Astrocyte of the spinal cord (primary cell): Measurements from ENCODE around the gene CHPT1.
"Not testable (repeated sequence)": the region's sequence is repeated elsewhere in the genome, so short reads cannot be mapped to it uniquely, and the experiment has no call there.

Experiments used
- DNase-seq: peaks from one replicate; pipeline ENCODE4 v3.0.0; 2011; ENCODE audit warnings: low read depth, low spot score
- H3K4me3 ChIP-seq: 2 replicates; pipeline ENCODE4 v1.5.1; 2011; ENCODE audit warnings: low read depth, mild to moderate bottlenecking, low read length, moderate library complexity
- in situ Hi-C: cut with HindIII; loops from 2 replicates; pipeline ENCODE4 v1.10.0; 2017; ENCODE audit warnings: low sequenced_read_pairs
- TF ChIP-seq, protein P1 (sequence below): IDR thresholded peaks from 2 replicates; pipeline ENCODE4 v1.5.1; 2012; ENCODE audit warnings: low read depth, mild to moderate bottlenecking, low read length, inconsistent platforms

Gene CHPT1

DNA sequence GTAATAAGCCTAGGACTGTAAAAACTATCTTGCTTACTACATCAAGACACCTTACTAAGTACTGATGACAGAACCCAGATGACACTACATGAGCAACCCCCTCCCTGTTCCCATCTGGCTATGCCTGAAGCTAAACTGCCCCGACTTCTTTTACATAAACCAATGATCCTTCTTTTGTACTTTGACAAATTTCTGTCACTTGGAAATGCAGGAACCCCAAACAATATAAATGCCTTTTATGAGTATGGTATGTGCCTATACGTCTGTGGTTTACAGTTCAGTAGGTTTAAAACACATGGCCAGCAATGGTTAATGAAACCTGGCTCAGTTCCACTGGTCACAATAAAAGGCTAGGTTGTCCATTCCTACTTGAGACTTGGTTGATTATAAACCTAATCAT is 35.7 kb downstream of the CHPT1 start:
- no peak for DNase-seq
- TF ChIP-seq, protein P1, sequence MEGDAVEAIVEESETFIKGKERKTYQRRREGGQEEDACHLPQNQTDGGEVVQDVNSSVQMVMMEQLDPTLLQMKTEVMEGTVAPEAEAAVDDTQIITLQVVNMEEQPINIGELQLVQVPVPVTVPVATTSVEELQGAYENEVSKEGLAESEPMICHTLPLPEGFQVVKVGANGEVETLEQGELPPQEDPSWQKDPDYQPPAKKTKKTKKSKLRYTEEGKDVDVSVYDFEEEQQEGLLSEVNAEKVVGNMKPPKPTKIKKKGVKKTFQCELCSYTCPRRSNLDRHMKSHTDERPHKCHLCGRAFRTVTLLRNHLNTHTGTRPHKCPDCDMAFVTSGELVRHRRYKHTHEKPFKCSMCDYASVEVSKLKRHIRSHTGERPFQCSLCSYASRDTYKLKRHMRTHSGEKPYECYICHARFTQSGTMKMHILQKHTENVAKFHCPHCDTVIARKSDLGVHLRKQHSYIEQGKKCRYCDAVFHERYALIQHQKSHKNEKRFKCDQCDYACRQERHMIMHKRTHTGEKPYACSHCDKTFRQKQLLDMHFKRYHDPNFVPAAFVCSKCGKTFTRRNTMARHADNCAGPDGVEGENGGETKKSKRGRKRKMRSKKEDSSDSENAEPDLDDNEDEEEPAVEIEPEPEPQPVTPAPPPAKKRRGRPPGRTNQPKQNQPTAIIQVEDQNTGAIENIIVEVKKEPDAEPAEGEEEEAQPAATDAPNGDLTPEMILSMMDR, result no peak
- in situ Hi-C loops, result no loop called here
- no peak overlapping the region for H3K4me3 ChIP-seq

DNA sequence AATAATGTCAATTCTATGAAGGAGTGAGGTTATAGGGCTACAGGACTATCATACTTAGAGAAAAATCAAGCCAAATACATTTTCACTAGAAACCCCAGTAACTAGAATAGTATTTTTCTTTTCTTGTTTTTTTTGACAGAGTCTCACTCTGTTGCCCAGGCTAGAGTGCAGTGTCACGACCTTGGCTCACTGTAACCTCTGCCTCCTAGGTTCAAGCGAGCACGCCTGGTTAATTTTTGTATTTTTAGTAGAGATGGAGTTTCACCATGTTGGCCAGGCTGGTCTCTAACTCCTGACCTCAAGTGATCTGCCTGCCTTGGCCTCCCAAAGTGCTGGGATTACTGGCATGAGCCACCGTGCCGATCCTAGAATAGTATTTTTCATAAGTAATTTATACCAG is 37.0 kb downstream of the CHPT1 start:
- H3K4me3 ChIP-seq, DNase-seq, in situ Hi-C loops: not testable (repeated sequence)

DNA sequence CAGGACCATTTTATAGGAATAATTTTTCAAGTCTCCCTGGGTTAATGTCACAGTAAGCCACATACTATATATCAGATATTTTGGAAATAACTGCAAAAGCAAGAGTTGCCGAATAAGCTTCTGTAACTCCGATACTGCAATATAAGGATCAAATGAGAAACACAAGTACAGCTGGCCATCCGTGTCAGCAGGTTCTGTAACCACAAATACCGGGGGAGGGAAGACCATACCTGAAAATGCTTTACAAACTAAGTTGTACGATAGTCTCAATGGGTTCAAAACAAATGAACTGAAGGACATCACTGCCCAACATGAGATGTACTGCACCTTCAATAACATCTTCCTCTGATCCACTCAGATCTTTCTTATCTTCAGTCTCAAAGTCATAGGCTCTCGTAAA is 40.0 kb downstream of the CHPT1 start:
- H3K4me3 ChIP-seq, result no peak overlapping the region
- DNase-seq, result no peak
- TF ChIP-seq, protein P1, result no peak
- in situ Hi-C loops, result no loop called here

DNA sequence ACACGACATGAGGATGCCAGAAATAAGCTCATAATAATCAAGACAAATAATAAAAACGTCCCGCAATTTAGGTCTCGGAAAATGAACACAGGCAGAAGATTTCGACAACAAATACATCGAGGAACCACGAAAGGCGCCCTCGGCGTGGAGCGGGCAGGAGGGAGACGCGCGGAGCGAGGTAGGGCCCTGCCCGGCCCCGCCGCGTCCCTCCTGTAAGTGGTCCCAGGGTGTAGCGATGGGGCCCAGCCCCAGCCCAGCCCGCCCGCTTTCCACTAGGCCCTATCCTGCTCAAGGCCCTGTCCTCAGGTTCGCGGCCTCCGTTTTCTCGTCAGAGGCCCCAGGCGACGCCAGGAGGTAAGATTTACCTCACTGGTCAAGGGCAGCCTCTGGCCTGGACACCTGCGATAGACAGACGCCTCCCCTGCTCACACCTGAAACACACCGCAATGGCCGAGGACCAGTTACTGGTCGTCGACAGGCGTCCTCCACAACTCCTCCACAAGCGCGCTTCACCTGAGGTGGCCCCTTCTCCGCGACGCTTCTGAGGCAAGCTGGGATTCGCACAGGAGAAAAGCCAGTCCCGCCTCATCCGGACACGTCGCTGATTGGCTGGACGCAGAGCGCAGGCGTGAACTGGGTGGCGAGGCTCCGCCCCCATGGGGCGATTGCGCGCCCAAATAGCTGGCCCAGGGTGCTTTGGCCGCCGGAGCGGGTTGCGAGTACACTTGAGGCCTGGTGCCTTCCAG is 41.7 kb downstream of the CHPT1 start, which contains the start of gene SYCP3:
TSS of gene SYCP3 (minus strand) at position 543 of the 746 bp plus-strand sequence. CDS start 1,527 bp downstream, outside the sequence.
- H3K4me3 ChIP-seq, result no peak within 1 kb of the TSS
- in situ Hi-C loops, result no loop called here
- no peak for DNase-seq
- TF ChIP-seq, protein P1, result no peak

DNA sequence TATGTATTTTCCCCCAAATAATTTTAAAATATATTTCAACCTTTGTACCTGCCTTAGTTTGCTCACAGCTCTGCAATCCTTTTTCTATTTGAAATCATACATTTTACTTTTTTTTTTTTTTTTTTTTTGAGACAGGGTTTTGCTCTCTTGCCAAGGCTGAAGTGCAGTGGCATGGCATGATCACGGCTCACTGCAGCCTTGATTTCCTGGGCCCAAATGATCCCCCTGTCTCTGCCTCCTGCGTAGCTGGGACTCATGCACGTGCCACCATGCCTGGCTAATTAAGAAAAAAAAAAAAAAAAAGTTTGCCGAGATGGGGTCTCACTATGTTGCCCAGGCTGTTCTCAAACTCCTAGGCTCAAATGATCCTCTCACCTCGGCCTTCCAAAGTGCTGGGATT is 43.1 kb downstream of the CHPT1 start:
- DNase-seq, result no peak
- TF ChIP-seq, protein P1, result no peak
- in situ Hi-C loops, result no loop called here
- H3K4me3 ChIP-seq, result no peak overlapping the region

DNA sequence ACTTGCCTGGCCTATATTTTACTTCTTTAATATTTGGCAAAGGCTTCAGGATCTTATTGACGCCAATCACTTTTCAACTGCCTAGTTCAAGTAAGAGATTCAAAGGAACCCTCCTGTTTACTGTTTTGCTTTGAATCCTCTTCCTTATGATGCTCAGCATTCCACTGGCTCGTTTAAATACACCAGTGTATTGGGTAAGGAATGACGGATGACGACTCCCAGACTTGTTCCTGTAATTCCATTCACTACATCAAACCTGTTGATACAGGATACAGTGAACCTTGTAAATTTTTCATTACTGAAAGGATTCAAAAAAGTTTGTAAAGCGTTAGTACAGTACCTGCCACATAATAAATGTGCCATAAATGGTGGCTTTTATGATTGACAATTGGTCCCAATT is 43.5 kb downstream of the CHPT1 start:
- TF ChIP-seq, protein P1, result no peak
- no peak for DNase-seq
- no peak overlapping the region for H3K4me3 ChIP-seq
- in situ Hi-C loops, result no loop called here

DNA sequence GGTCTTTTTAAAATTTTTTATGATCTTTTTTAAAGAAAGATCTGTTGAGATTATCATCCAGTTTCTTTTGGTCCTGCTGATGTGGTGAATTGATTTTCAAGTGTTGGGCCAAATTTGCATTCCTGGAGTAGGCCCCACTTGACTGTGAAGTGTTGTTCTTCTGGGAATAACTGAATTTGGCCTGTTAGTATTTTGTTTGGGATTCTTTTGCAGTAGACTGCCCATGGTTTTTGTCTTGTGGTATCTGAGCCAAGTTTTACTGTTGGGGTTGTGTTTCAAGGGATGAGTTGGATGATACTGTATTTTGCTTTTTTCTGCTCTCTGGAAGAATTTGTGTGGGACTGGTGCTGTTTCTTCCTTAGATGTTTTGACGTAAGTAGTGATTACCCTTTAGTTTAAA is 45.8 kb downstream of the CHPT1 start:
- in situ Hi-C loops, result no loop called here
- DNase-seq, result no peak
- H3K4me3 ChIP-seq, result no peak overlapping the region
- TF ChIP-seq, protein P1, result no peak
